Muscle of leg (tissue), 11 donors: ENCODE measurements around the gene CCDC154. TPM values are rescaled to one million over a fixed set of nuclear protein-coding genes. Genes with fewer than 3 reads are reported as not detected.
"Not testable (repeated sequence)": the region's sequence is repeated elsewhere in the genome, so short reads cannot be mapped to it uniquely, and the experiment has no call there.

Experiments
- DNase-seq: peaks from one replicate; pipeline ENCODE4 v3.0.0; 2013
- H3K27ac ChIP-seq: one replicate; pipeline ENCODE4 v1.5.1; 2013; ENCODE audit warnings: mild to moderate bottlenecking, low read length, control low read depth
- H3K27me3 ChIP-seq: one replicate; pipeline ENCODE4 v1.6.1; 2013; ENCODE audit warnings: low read length; ENCODE audit not compliant: control insufficient read depth, insufficient read depth
- H3K36me3 ChIP-seq: one replicate; pipeline ENCODE4 v1.6.1; 2013; ENCODE audit warnings: low read length; ENCODE audit not compliant: control insufficient read depth, insufficient read depth
- H3K4me1 ChIP-seq: one replicate; pipeline ENCODE4 v1.6.1; 2013; ENCODE audit warnings: low read length; ENCODE audit not compliant: control insufficient read depth, insufficient read depth
- H3K4me3 ChIP-seq: one replicate; pipeline ENCODE4 v1.5.1; 2013; ENCODE audit warnings: low read length, control low read depth
- H3K9me3 ChIP-seq: replicated peaks from 2 replicates; pipeline ENCODE4 v1.6.1; 2013; ENCODE audit warnings: low read depth, low read length; ENCODE audit not compliant: control insufficient read depth
- WGBS: methylation state at CpG from one replicate; pipeline ENCODE4 v1.1.5; 2013; ENCODE audit warnings: missing lambda C conversion rate; ENCODE audit not compliant: insufficient coverage; 5-methylcytosine and 5-hydroxymethylcytosine counted together
- polyA plus RNA-seq, 8 donors: library from polyadenylated mRNA; unstranded; fragments of 120-200 nt; gene quantifications; one replicate each; pipeline versions ENCODE4 v1.2.1 to v1.2.3, GENCODE V29; 2013; ENCODE audit warnings: inconsistent platforms in 1 of 8, low replicate concordance in 1 of 8; ENCODE audit not compliant: insufficient read length in 8 of 8, insufficient read depth in 1 of 8
- total RNA-seq: library from RNA; stranded (reverse); fragments of 120-200 nt; gene quantifications from one replicate; pipeline ENCODE4 v1.2.4, GENCODE V29; 2013

The CCDC154 gene
- total and polyA plus RNA-seq, 9 donors, result 0.86 to 4.0 (median 2.1) TPM

- H3K4me3 ChIP-seq, result no peak overlapping the region
- no peaks in the 10 kb centered on the region for H3K36me3 ChIP-seq
- H3K9me3 ChIP-seq, result no peaks in the 10 kb centered on the region
- DNase-seq, result no peak
- no peaks in the 10 kb centered on the region for H3K27me3 ChIP-seq
- WGBS, result 82% methylated on average over 20 of the region's 26 CpGs
- no peak overlapping the region for H3K27ac ChIP-seq
- H3K4me1 ChIP-seq, result peaks cover 16% of the 10 kb centered on the region
Measured at GRCh38 chr16:1471569-1472194, 27.3 kb upstream of the CCDC154 start.

- Histone ChIP-seq H3K4me3 (no peak overlapping the region), H3K4me1 (peaks cover 14% of the 10 kb centered on the region), H3K27me3 (no peaks in the 10 kb centered on the region), H3K9me3 (no peaks in the 10 kb centered on the region), H3K36me3 (no peaks in the 10 kb centered on the region), H3K27ac (no peak overlapping the region)
- no peak for DNase-seq
- 68% methylated on average over 13 of the region's 14 CpGs for WGBS
Measured at GRCh38 chr16:1470481-1471251, 26.3 kb upstream of the CCDC154 start.

GRCh38 chr16:1469693-1470201, 25.4 kb upstream of the CCDC154 start:
- no peaks in the 10 kb centered on the region for H3K36me3 ChIP-seq
- WGBS, result 75% methylated on average over 20 of the region's 20 CpGs
- H3K4me1 ChIP-seq, result peaks cover 10% of the 10 kb centered on the region
- DNase-seq, result no peak
- no peak overlapping the region for H3K27ac ChIP-seq
- no peak overlapping the region for H3K4me3 ChIP-seq
- no peaks in the 10 kb centered on the region for H3K9me3 ChIP-seq
- H3K27me3 ChIP-seq, result no peaks in the 10 kb centered on the region

- not testable (repeated sequence) for H3K27ac ChIP-seq, H3K9me3 ChIP-seq, H3K4me1 ChIP-seq, H3K4me3 ChIP-seq, H3K27me3 ChIP-seq, DNase-seq, H3K36me3 ChIP-seq
- no CpG with 5 or more reads among the region's 5 CpGs for WGBS
Measured at GRCh38 chr16:1469141-1469540, 24.8 kb upstream of the CCDC154 start.

- peaks cover 3% of the 10 kb centered on the region for H3K36me3 ChIP-seq
- DNase-seq, result no peak
- no peak overlapping the region for H3K27ac ChIP-seq
- WGBS, result 76% methylated on average over 16 of the region's 22 CpGs
- H3K4me3 ChIP-seq, result no peak overlapping the region
- H3K9me3 ChIP-seq, result no peaks in the 10 kb centered on the region
- H3K4me1 ChIP-seq, result peaks cover 3% of the 10 kb centered on the region
- no peaks in the 10 kb centered on the region for H3K27me3 ChIP-seq
Measured at GRCh38 chr16:1468426-1468810, 24.1 kb upstream of the CCDC154 start.

DNA sequence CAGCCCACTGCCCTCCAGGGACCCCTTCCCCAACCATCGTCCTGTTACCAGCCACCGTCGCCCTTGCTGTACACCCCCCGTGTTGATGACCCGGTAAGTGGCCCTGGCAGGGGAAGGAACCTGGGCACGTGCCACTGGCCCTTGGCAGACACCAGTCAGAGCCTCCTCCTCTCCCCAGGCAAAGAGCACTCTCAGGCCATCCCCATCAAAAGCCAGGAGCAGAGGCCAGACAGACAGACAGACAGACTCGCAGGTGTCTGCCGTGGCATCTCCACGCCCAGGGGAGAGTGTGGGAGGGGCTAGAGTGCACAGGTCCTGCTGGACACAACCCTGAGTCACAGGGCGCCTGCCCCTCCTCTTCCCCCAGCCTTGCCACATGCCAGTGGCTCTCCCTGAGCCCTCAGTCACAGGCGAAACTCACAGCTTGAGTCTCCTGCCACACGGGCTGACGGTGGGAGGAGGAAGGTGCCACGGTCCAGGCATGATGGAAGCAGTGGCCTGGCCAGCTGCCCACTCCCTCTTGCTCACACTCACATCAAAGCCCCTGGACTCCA, 22.7 kb upstream of the CCDC154 start:
- Histone ChIP-seq H3K4me1 (peaks cover 3% of the 10 kb centered on the region), H3K36me3 (peaks cover 5% of the 10 kb centered on the region), H3K27ac (no peak overlapping the region), H3K9me3 (no peaks in the 10 kb centered on the region), H3K4me3 (no peak overlapping the region), H3K27me3 (no peaks in the 10 kb centered on the region)
- WGBS, result 84% methylated on average over 8 of the region's 14 CpGs
- DNase-seq, result no peak

DNA sequence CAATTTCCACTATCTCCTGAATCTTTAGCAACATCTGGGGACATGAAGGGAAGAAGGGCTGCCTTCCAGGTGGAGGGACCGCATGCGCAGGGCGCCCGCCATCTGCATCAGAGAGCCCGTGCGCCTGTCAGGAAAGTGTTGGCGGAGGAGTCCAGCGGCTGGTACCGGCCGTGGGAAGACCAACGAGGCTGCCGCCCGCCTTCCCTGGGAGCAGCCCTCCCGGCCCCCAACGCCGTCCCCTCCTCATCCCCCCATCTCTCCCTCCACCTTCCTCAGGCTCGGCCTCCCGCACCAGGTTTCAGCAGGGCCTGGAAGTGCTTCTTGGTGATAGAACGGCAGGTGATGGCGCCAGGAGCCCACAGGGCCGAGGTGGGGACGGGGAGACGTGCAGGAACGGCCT, 21.7 kb upstream of the CCDC154 start:
- no peaks in the 10 kb centered on the region for H3K27me3 ChIP-seq
- no peaks in the 10 kb centered on the region for H3K9me3 ChIP-seq
- 76% methylated on average over 16 of the region's 24 CpGs for WGBS
- no peak for DNase-seq
- H3K27ac ChIP-seq, result no peak overlapping the region
- H3K36me3 ChIP-seq, result peaks cover 5% of the 10 kb centered on the region
- peaks cover 3% of the 10 kb centered on the region for H3K4me1 ChIP-seq
- no peak overlapping the region for H3K4me3 ChIP-seq

DNA sequence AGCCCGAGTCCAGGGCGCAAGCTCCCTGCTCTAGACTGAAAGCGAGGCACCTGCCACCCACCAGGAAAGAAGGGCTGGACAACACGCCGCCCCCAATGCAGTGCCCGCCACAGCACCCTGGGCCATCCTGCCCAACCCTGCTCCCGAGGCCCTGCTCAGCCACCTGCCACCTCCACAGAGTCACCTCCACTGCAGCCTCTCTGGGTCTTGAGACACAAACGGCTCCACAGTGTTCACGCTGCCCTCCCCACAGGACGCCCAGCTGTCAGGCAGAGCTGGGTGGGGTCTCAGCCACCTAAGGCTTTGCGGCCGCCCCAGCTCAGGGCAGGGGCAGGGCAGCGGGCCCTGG, 21.2 kb upstream of the CCDC154 start:
- WGBS, result 94% methylated on average over 13 of the region's 13 CpGs
- DNase-seq, result no peak

GRCh38 chr16:1464894-1465566, 20.7 kb upstream of the CCDC154 start:
- no peak for DNase-seq
- WGBS, result 89% methylated on average over 33 of the region's 33 CpGs
- no peaks in the 10 kb centered on the region for H3K4me1 ChIP-seq
- no peak overlapping the region for H3K27ac ChIP-seq
- H3K4me3 ChIP-seq, result no peak overlapping the region
- no peaks in the 10 kb centered on the region for H3K9me3 ChIP-seq
- H3K36me3 ChIP-seq, result peaks cover 14% of the 10 kb centered on the region
- no peaks in the 10 kb centered on the region for H3K27me3 ChIP-seq

More for the DNA sequence above, 21.2 kb upstream of the CCDC154 start:
- Histone ChIP-seq H3K27ac (no peak overlapping the region), H3K27me3 (no peaks in the 10 kb centered on the region), H3K4me3 (no peak overlapping the region), H3K36me3 (peaks cover 9% of the 10 kb centered on the region), H3K9me3 (no peaks in the 10 kb centered on the region), H3K4me1 (peaks cover under 1% of the 10 kb centered on the region)
